RWPE2 (cell line): Measurements from ENCODE around the gene TGFBR3L.
A peak's percentile ranks its signal among the peaks of the same experiment; 100 is the strongest.

Experiments used
- ATAC-seq: fragments of 200-7000 bp; cut with Tn5 transposase; 3 replicates; pipeline ENCODE4 v1.9.1; 2021; ENCODE audit warnings: low read depth
- DNase-seq: peaks from one replicate; pipeline ENCODE4 v3.0.0-alpha.2; 2020; ENCODE audit warnings: low spot score
- H3K27ac ChIP-seq: fragments of 450-650 bp; 2 replicates; pipeline ENCODE4 v1.5.1; 2017; ENCODE audit warnings: mild to moderate bottlenecking; ENCODE audit not compliant: poor library complexity, severe bottlenecking
- H3K27me3 ChIP-seq: fragments of 250-450 bp; sonication (Bioruptor Pico); 2 replicates; pipeline ENCODE4 v1.5.1; 2021; ENCODE audit warnings: mild to moderate bottlenecking, moderate library complexity; ENCODE audit not compliant: insufficient read depth, poor library complexity, severe bottlenecking
- H3K36me3 ChIP-seq: fragments of 250-450 bp; sonication (Bioruptor Pico); 2 replicates; pipeline ENCODE4 v1.5.1; 2020; ENCODE audit warnings: low read depth, mild to moderate bottlenecking, moderate library complexity
- H3K4me1 ChIP-seq: fragments of 250-450 bp; sonication (Bioruptor Pico); 2 replicates; pipeline ENCODE4 v1.5.1; 2021; ENCODE audit warnings: mild to moderate bottlenecking, moderate library complexity; ENCODE audit not compliant: insufficient read depth, poor library complexity, severe bottlenecking
- H3K4me3 ChIP-seq: fragments of 250-450 bp; sonication (Bioruptor Pico); 2 replicates; pipeline ENCODE4 v1.5.1; 2021; ENCODE audit warnings: mild to moderate bottlenecking, moderate library complexity; ENCODE audit not compliant: severe bottlenecking
- H3K9me3 ChIP-seq: fragments of 250-450 bp; sonication (Bioruptor Pico); 2 replicates; pipeline ENCODE4 v1.5.1; 2021; ENCODE audit warnings: mild to moderate bottlenecking, moderate library complexity; ENCODE audit not compliant: severe bottlenecking
- TF ChIP-seq, protein P1 (sequence below): fragments of 450-650 bp; IDR thresholded peaks from one replicate; pipeline ENCODE4 v1.5.1; 2017; ENCODE audit warnings: mild to moderate bottlenecking, moderate library complexity; ENCODE audit not compliant: poor library complexity, severe bottlenecking

TGFBR3L gene

DNA sequence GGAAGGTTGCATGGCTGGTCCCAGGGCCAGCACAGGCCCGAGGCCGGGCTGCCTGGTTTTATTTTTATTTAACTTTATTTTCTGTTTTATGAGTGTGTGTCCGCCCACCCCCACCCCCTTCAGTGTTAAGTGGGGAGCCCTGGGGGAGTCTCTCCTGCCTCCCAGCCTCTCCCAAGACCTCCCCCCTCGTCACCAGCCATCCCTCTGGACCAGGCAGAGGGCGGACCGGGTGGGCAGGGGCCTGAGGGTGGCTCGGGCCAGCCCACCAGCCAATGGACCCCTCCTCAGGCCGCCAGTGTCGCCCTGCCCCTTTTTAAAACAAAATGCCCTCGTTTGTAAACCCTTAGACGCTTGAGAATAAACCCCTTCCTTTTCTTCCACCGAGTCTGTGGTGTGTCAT, 531 bp upstream of the TGFBR3L start:
- no peak for ATAC-seq
- DNase-seq: no peak
- Histone ChIP-seq H3K27me3 (peaks cover 7% of the 10 kb centered on the region), H3K27ac (no peak overlapping the region), H3K36me3 (peaks cover 16% of the 10 kb centered on the region), H3K4me3 (no peak overlapping the region), H3K9me3 (no peaks in the 10 kb centered on the region), H3K4me1 (no peaks in the 10 kb centered on the region)
- TF ChIP-seq, protein P1, sequence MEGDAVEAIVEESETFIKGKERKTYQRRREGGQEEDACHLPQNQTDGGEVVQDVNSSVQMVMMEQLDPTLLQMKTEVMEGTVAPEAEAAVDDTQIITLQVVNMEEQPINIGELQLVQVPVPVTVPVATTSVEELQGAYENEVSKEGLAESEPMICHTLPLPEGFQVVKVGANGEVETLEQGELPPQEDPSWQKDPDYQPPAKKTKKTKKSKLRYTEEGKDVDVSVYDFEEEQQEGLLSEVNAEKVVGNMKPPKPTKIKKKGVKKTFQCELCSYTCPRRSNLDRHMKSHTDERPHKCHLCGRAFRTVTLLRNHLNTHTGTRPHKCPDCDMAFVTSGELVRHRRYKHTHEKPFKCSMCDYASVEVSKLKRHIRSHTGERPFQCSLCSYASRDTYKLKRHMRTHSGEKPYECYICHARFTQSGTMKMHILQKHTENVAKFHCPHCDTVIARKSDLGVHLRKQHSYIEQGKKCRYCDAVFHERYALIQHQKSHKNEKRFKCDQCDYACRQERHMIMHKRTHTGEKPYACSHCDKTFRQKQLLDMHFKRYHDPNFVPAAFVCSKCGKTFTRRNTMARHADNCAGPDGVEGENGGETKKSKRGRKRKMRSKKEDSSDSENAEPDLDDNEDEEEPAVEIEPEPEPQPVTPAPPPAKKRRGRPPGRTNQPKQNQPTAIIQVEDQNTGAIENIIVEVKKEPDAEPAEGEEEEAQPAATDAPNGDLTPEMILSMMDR: no peak

DNA sequence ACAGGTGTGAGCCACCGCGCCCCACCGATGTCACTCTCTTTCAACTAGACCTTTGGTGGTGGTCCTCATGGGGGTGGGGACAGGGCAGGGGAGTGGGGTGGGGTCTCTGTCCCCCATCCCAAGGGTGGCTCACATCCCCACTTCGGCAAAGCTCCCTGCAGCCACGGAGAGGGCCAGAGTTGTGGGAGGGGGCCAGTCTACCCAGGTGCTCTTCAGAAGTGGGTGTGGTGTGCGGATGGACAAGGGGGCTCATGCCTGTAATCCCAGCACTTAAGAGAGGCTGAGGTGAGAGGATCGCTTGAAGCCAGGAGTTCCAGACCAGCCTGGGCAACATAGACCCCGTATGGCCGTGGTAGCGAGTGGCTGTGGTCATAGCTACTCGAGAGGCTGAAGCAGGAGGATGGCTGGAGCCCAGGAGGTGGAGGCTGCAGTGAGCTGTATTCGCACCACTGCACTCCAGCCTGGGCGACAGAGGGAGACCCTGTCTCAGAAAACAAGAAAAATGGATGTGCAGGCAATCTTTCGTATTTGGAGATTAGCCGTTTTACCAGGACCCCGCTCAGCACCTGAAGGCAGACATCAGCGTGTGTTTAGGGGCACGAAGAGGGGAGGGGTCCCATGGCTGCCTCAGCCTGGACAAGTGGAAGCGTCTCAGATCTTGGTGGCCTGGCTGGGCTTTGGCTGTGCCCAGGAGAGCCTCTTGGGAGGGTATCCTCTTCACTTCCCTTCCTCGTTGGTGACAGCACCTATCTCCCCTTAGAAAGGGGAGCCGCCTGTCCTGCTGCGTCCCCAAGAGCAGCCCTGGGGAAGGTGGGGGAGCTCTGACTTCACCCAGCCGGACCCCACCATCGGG, 846 bp downstream of the TGFBR3L start:
- Histone ChIP-seq H3K4me1 (no peaks in the 10 kb centered on the region), H3K4me3 (peak overlapping the region; percentile 42), H3K27me3 (peaks cover 7% of the 10 kb centered on the region), H3K27ac (peak overlapping the region; percentile 22), H3K36me3 (peaks cover 15% of the 10 kb centered on the region), H3K9me3 (no peaks in the 10 kb centered on the region)
- TF ChIP-seq, protein P1: no peak
- ATAC-seq (no peak), DNase-seq (no peak)

DNA sequence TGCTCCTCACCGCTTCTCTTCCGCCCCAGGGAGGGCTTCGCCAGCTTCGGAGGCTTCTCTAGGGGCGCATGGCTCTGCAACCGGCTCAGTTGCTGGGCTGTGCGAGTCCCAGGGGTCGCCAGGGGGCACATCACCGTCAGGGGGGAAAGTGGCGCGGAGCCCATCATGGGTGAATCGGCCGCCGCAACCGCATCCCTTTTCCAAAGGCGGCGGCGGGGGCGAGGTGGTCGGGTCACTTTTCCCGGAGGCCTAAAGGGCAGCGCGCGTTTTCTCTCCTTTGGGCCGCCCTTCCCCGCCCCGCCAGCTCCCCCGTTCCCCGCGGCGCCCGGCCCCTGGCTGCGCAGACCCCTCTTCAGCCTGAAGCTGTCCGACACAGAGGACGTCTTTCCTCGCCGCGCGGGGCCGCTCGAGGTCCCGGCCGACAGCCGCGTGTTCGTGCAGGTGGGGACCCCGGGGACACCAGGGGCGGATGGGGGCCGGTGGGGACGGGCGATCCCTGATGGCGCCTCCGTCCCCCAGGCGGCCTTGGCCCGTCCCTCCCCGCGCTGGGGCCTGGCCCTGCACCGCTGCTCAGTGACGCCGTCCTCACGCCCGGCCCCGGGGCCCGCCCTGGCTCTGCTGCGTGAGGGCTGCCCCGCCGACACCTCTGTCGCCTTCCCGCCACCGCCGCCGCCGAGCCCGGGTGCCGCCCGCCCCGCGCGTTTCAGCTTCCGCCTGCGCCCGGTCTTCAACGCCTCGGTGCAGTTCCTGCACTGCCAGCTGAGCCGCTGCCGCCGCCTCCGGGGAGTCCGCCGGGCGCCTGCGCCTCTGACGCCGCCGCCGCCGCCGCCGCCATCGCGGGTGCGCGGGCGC, 1.7 kb downstream of the TGFBR3L start:
- ATAC-seq (peak; percentile 6; the same call in 2 of the 3 replicates), DNase-seq (no peak)
- H3K9me3 ChIP-seq: no peaks in the 10 kb centered on the region
- H3K27ac ChIP-seq: peak overlapping the region; percentile 22
- no peaks in the 10 kb centered on the region for H3K4me1 ChIP-seq
- H3K27me3 ChIP-seq: peaks cover 7% of the 10 kb centered on the region
- H3K4me3 ChIP-seq: peak overlapping the region; percentile 42
- TF ChIP-seq, protein P1: peak; percentile 14
- peaks cover 9% of the 10 kb centered on the region for H3K36me3 ChIP-seq

DNA sequence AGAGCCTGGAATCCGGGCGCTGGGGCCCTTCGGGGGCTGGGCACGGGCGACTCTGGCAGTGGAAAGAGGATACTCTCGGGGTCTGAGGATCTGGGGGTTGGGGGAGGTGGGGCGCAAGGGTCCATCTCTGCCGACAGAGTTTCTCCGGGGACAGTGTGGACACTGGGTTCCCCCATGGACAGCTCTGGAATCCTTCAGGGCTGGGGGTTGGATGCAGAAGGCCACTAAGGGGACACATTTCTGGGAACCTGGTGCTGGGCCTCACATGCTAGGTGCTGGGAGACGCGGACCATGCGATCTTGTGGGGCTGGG, 2.3 kb downstream of the TGFBR3L start:
- Histone ChIP-seq H3K9me3 (no peaks in the 10 kb centered on the region), H3K27me3 (peaks cover 7% of the 10 kb centered on the region), H3K36me3 (peaks cover 3% of the 10 kb centered on the region; the same call in 1 of the 2 replicates), H3K4me3 (peak overlapping the region; percentile 42), H3K4me1 (no peaks in the 10 kb centered on the region), H3K27ac (peak overlapping the region; percentile 22)
- ATAC-seq: no peak
- TF ChIP-seq, protein P1: no peak
- DNase-seq: no peak
